HEK293 (cell line): ENCODE measurements around the gene DYDC2.

ENCODE experiments used
- CTCF ChIP-seq: fragments of 450-650 bp; formaldehyde crosslinking; IDR thresholded peaks from 2 replicates; pipeline ENCODE4 v1.5.1; 2016; ENCODE audit warnings: missing biosample characterization, missing genetic modification characterization
- ELK4 ChIP-seq: IDR thresholded peaks from 2 replicates; pipeline ENCODE4 v1.6.1; 2011; ENCODE audit warnings: mild to moderate bottlenecking, low read depth, low read length, borderline replicate concordance
- HOXA7 ChIP-seq: sonication (generic); formaldehyde crosslinking; IDR thresholded peaks from 2 replicates; pipeline ENCODE4 v1.8.1; 2022; ENCODE audit warnings: missing genetic modification reagents, borderline replicate concordance
- MYNN ChIP-seq: fragments of 450-650 bp; formaldehyde crosslinking; IDR thresholded peaks from 2 replicates; pipeline ENCODE4 v1.5.1; 2016; ENCODE audit warnings: missing biosample characterization, missing genetic modification characterization, borderline replicate concordance
- OSR2 ChIP-seq: fragments of 450-650 bp; formaldehyde crosslinking; IDR thresholded peaks from 2 replicates; pipeline ENCODE4 v1.5.1; 2016; ENCODE audit warnings: missing biosample characterization, missing genetic modification characterization
- SP7 ChIP-seq: fragments of 450-650 bp; formaldehyde crosslinking; IDR thresholded peaks from 2 replicates; pipeline ENCODE4 v1.5.1; 2016; ENCODE audit warnings: missing biosample characterization, missing genetic modification characterization
- YY2 ChIP-seq: fragments of 450-650 bp; formaldehyde crosslinking; IDR thresholded peaks from 2 replicates; pipeline ENCODE4 v1.5.1; 2016; ENCODE audit warnings: missing biosample characterization, missing genetic modification characterization
- ZFP69B ChIP-seq: fragments of 450-650 bp; formaldehyde crosslinking; IDR thresholded peaks from 2 replicates; pipeline ENCODE4 v1.5.1; 2016; ENCODE audit warnings: missing biosample characterization, missing genetic modification characterization
- ZNF114 ChIP-seq: fragments of 450-650 bp; formaldehyde crosslinking; IDR thresholded peaks from 2 replicates; pipeline ENCODE4 v1.5.0; 2017; ENCODE audit warnings: missing biosample characterization, missing genetic modification characterization
- ZNF248 ChIP-seq: fragments of 450-650 bp; formaldehyde crosslinking; IDR thresholded peaks from 2 replicates; pipeline ENCODE4 v1.5.1; 2017; ENCODE audit warnings: missing biosample characterization, missing genetic modification characterization
- ZNF350 ChIP-seq: fragments of 450-650 bp; formaldehyde crosslinking; IDR thresholded peaks from 2 replicates; pipeline ENCODE4 v1.5.0; 2017; ENCODE audit warnings: missing biosample characterization, mild to moderate bottlenecking, missing genetic modification characterization
- ZNF423 ChIP-seq: fragments of 450-650 bp; formaldehyde crosslinking; IDR thresholded peaks from 2 replicates; pipeline ENCODE4 v1.5.1; 2016; ENCODE audit warnings: missing biosample characterization, missing genetic modification characterization
- ZNF549 ChIP-seq: fragments of 450-650 bp; IDR thresholded peaks from 2 replicates; pipeline ENCODE4 v1.5.1; 2018; ENCODE audit warnings: missing biosample characterization, missing genetic modification characterization, mild to moderate bottlenecking, inconsistent platforms, moderate library complexity
- ZNF585B ChIP-seq: fragments of 450-650 bp; formaldehyde crosslinking; IDR thresholded peaks from 2 replicates; pipeline ENCODE4 v1.5.1; 2016; ENCODE audit warnings: missing biosample characterization, missing genetic modification characterization
- ZNF626 ChIP-seq: fragments of 450-650 bp; sonication (Bioruptor Pico); formaldehyde crosslinking; IDR thresholded peaks from 2 replicates; pipeline ENCODE4 v1.5.1; 2018; ENCODE audit warnings: missing biosample characterization, missing genetic modification characterization, inconsistent platforms
- ZNF664 ChIP-seq: fragments of 450-650 bp; formaldehyde crosslinking; IDR thresholded peaks from 2 replicates; pipeline ENCODE4 v1.5.1; 2016; ENCODE audit warnings: missing biosample characterization, missing genetic modification characterization
- ZNF776 ChIP-seq: fragments of 450-650 bp; formaldehyde crosslinking; IDR thresholded peaks from 2 replicates; pipeline ENCODE4 v1.5.0; 2017; ENCODE audit warnings: missing biosample characterization, missing genetic modification characterization, borderline replicate concordance
- ZSCAN23 ChIP-seq: fragments of 450-650 bp; formaldehyde crosslinking; IDR thresholded peaks from 2 replicates; pipeline ENCODE4 v1.5.1; 2016; ENCODE audit warnings: missing biosample characterization, missing genetic modification characterization
- TF ChIP-seq, protein P1 (sequence below): fragments of 450-650 bp; formaldehyde crosslinking; IDR thresholded peaks from 2 replicates; pipeline ENCODE4 v1.5.1; 2017; ENCODE audit warnings: missing biosample characterization, missing genetic modification characterization
- TF ChIP-seq, protein P2 (sequence below): fragments of 450-650 bp; formaldehyde crosslinking; IDR thresholded peaks from 2 replicates; pipeline ENCODE4 v1.5.1; 2017; ENCODE audit warnings: missing biosample characterization, missing genetic modification characterization
- TF ChIP-seq, protein P3 (sequence below): fragments of 450-650 bp; formaldehyde crosslinking; IDR thresholded peaks from 2 replicates; pipeline ENCODE4 v1.5.1; 2016; ENCODE audit warnings: missing biosample characterization, missing genetic modification characterization, borderline replicate concordance
- TF ChIP-seq, protein P4 (sequence below): fragments of 450-650 bp; formaldehyde crosslinking; IDR thresholded peaks from 2 replicates; pipeline ENCODE4 v1.5.1; 2017; ENCODE audit warnings: missing biosample characterization, mild to moderate bottlenecking, missing genetic modification characterization, moderate library complexity
- TF ChIP-seq, protein P5 (sequence below): fragments of 450-650 bp; formaldehyde crosslinking; optimal IDR thresholded peaks from 2 replicates; pipeline ENCODE3; 2016; ENCODE audit warnings: missing biosample characterization, mild to moderate bottlenecking, missing genetic modification characterization
- TF ChIP-seq, protein P6 (sequence below): fragments of 450-650 bp; formaldehyde crosslinking; IDR thresholded peaks from 2 replicates; pipeline ENCODE4 v1.5.1; 2016; ENCODE audit warnings: missing biosample characterization, missing genetic modification characterization, low read depth

DYDC2 gene

DNA sequence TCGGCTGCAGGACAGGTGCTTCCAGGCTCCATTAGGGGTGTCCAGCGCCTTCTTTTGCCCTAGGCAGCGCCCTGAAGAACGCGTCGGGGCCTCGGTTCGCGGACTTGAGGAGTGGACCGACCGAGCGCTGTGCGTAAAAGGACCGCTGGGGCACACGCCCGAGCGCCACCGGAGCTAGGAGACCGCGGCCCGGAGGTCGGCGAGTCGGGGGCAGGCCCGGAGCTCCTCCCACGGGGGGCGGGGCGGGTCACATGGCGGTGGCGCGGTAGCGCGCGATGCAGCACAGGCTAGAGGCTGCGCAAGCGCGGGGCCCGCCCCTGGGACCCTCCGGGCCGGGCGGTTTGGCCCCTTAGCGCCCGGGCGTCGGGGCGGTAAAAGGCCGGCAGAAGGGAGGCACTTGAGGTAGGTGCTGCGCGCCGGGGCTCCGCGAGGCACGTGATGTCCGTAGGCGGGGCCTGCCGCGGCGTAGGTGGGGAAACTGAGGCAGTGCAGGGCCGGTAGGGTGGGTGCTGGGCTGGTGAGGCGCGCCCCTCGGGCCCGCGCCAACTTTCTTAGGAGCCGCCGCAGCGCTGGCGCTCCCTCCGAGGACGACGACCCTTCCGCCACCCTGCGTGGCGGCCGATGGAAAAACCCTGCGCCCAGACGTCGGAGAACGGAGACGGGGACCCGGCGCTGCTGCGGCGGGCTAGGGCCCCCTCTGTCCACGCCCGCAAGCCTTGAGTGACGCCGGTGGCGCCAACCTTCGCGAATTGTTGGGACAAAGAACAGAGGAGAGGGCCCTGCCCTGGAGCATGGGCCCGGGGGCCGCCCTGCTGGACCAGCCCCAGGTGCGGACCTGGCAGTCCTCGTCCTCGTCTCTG, 51.9 kb downstream of the DYDC2 start, which contains the start of gene PRXL2A (continued):
- no peak for TF ChIP-seq ZNF114
- TF ChIP-seq ZNF549 (tag by site-specific recombination): no peak
- no peak for TF ChIP-seq ZNF423
- TF ChIP-seq, protein P1, sequence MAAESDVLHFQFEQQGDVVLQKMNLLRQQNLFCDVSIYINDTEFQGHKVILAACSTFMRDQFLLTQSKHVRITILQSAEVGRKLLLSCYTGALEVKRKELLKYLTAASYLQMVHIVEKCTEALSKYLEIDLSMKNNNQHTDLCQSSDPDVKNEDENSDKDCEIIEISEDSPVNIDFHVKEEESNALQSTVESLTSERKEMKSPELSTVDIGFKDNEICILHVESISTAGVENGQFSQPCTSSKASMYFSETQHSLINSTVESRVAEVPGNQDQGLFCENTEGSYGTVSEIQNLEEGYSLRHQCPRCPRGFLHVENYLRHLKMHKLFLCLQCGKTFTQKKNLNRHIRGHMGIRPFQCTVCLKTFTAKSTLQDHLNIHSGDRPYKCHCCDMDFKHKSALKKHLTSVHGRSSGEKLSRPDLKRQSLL (tag by site-specific recombination): no peak
- no peak for TF ChIP-seq ZNF626 (tag by site-specific recombination)
- TF ChIP-seq ZFP69B: no peak
- no peak for TF ChIP-seq ZNF664 (tag by site-specific recombination)
- TF ChIP-seq, protein P2, sequence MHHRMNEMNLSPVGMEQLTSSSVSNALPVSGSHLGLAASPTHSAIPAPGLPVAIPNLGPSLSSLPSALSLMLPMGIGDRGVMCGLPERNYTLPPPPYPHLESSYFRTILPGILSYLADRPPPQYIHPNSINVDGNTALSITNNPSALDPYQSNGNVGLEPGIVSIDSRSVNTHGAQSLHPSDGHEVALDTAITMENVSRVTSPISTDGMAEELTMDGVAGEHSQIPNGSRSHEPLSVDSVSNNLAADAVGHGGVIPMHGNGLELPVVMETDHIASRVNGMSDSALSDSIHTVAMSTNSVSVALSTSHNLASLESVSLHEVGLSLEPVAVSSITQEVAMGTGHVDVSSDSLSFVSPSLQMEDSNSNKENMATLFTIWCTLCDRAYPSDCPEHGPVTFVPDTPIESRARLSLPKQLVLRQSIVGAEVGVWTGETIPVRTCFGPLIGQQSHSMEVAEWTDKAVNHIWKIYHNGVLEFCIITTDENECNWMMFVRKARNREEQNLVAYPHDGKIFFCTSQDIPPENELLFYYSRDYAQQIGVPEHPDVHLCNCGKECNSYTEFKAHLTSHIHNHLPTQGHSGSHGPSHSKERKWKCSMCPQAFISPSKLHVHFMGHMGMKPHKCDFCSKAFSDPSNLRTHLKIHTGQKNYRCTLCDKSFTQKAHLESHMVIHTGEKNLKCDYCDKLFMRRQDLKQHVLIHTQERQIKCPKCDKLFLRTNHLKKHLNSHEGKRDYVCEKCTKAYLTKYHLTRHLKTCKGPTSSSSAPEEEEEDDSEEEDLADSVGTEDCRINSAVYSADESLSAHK: no peak
- peak; percentile 42; the same call in 1 of the 2 replicates for TF ChIP-seq SP7 (tag by site-specific recombination)
- no peak for TF ChIP-seq ELK4
- TF ChIP-seq MYNN (tag by site-specific recombination): no peak
- TF ChIP-seq ZNF585B (tag by site-specific recombination): no peak
- no peak for TF ChIP-seq HOXA7 (CRISPR knock-in tag)
- TF ChIP-seq YY2 (tag by site-specific recombination): no peak
- TF ChIP-seq CTCF (tag by site-specific recombination): no peak
- TF ChIP-seq, protein P3, sequence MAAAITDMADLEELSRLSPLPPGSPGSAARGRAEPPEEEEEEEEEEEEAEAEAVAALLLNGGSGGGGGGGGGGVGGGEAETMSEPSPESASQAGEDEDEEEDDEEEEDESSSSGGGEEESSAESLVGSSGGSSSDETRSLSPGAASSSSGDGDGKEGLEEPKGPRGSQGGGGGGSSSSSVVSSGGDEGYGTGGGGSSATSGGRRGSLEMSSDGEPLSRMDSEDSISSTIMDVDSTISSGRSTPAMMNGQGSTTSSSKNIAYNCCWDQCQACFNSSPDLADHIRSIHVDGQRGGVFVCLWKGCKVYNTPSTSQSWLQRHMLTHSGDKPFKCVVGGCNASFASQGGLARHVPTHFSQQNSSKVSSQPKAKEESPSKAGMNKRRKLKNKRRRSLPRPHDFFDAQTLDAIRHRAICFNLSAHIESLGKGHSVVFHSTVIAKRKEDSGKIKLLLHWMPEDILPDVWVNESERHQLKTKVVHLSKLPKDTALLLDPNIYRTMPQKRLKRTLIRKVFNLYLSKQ (tag by site-specific recombination): no peak
- TF ChIP-seq ZNF248: no peak
- TF ChIP-seq, protein P4, sequence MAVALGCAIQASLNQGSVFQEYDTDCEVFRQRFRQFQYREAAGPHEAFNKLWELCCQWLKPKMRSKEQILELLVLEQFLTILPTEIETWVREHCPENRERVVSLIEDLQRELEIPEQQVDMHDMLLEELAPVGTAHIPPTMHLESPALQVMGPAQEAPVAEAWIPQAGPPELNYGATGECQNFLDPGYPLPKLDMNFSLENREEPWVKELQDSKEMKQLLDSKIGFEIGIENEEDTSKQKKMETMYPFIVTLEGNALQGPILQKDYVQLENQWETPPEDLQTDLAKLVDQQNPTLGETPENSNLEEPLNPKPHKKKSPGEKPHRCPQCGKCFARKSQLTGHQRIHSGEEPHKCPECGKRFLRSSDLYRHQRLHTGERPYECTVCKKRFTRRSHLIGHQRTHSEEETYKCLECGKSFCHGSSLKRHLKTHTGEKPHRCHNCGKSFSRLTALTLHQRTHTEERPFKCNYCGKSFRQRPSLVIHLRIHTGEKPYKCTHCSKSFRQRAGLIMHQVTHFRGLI (tag by site-specific recombination): no peak
- TF ChIP-seq ZNF350 (tag by site-specific recombination): no peak
- TF ChIP-seq ZSCAN23 (tag by site-specific recombination): no peak
- TF ChIP-seq OSR2: no peak
- TF ChIP-seq ZNF776 (tag by site-specific recombination): no peak
- TF ChIP-seq, protein P5, sequence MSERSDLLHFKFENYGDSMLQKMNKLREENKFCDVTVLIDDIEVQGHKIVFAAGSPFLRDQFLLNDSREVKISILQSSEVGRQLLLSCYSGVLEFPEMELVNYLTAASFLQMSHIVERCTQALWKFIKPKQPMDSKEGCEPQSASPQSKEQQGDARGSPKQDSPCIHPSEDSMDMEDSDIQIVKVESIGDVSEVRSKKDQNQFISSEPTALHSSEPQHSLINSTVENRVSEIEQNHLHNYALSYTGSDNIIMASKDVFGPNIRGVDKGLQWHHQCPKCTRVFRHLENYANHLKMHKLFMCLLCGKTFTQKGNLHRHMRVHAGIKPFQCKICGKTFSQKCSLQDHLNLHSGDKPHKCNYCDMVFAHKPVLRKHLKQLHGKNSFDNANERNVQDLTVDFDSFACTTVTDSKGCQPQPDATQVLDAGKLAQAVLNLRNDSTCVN (tag by site-specific recombination): peak; percentile 77
- TF ChIP-seq, protein P6, sequence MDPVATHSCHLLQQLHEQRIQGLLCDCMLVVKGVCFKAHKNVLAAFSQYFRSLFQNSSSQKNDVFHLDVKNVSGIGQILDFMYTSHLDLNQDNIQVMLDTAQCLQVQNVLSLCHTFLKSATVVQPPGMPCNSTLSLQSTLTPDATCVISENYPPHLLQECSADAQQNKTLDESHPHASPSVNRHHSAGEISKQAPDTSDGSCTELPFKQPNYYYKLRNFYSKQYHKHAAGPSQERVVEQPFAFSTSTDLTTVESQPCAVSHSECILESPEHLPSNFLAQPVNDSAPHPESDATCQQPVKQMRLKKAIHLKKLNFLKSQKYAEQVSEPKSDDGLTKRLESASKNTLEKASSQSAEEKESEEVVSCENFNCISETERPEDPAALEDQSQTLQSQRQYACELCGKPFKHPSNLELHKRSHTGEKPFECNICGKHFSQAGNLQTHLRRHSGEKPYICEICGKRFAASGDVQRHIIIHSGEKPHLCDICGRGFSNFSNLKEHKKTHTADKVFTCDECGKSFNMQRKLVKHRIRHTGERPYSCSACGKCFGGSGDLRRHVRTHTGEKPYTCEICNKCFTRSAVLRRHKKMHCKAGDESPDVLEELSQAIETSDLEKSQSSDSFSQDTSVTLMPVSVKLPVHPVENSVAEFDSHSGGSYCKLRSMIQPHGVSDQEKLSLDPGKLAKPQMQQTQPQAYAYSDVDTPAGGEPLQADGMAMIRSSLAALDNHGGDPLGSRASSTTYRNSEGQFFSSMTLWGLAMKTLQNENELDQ (tag by site-specific recombination): no peak
